Stimulated activated CD4-positive, alpha-beta T cell treated with anti-CD3 and anti-CD28 coated beads, Interleukin-4, amount 100 ng/mL, for 4 hours (primary cell): ENCODE results near the gene LETM1.
A peak's percentile ranks its signal among the peaks of the same experiment; 100 is the strongest.

Source experiments
- DNase-seq, 2 experiments: peaks; one replicate each; pipeline ENCODE4 v3.0.0-alpha.2; 2020

LETM1 gene

GRCh38 chr4:1871471-1872021 is 15.6 kb upstream of the LETM1 start:
- DNase-seq = no peak

- peak; percentile 88 to 93 for DNase-seq
Measured at GRCh38 chr4:1870578-1871443, 14.9 kb upstream of the LETM1 start, which contains the start of gene NSD2. Gene NSD2 (plus strand): TSS chr4:1871393. CDS start chr4:1900655, 29,262 bp downstream.

GRCh38 chr4:1870328-1870577 is 14.3 kb upstream of the LETM1 start:
- peak; percentile 85 to 86 for DNase-seq

- no peak for DNase-seq
Measured at GRCh38 chr4:1869530-1870327, 13.8 kb upstream of the LETM1 start.

GRCh38 chr4:1868912-1869311 is 13.0 kb upstream of the LETM1 start:
- DNase-seq = no peak

GRCh38 chr4:1868293-1868692 is 12.3 kb upstream of the LETM1 start:
- DNase-seq = no peak

- DNase-seq = no peak
Measured at GRCh38 chr4:1866189-1866661, 10.3 kb upstream of the LETM1 start.

- DNase-seq = no peak
Measured at GRCh38 chr4:1864076-1865008, 8.4 kb upstream of the LETM1 start.

- DNase-seq = no peak
Measured at GRCh38 chr4:1863297-1864033, 7.5 kb upstream of the LETM1 start.

- no peak for DNase-seq
Measured at GRCh38 chr4:1862961-1863296, 7.0 kb upstream of the LETM1 start.

- DNase-seq = peak in 1 of 2 experiments; percentile 29
Measured at GRCh38 chr4:1862055-1862911, 6.3 kb upstream of the LETM1 start.

GRCh38 chr4:1859389-1859753 is 3.4 kb upstream of the LETM1 start:
- DNase-seq = no peak

GRCh38 chr4:1857931-1858330 is 2.0 kb upstream of the LETM1 start:
- no peak for DNase-seq

- DNase-seq = no peak
Measured at GRCh38 chr4:1856943-1857699, 1.2 kb upstream of the LETM1 start.

- DNase-seq = peak in 1 of 2 experiments; percentile 16
Measured at GRCh38 chr4:1855333-1856070, 454 bp downstream of the LETM1 start.

- DNase-seq = no peak
Measured at GRCh38 chr4:1854752-1855151, 1.2 kb downstream of the LETM1 start.

GRCh38 chr4:1852904-1853623 is 2.9 kb downstream of the LETM1 start:
- no peak for DNase-seq

- DNase-seq = no peak
Measured at GRCh38 chr4:1851575-1852410, 4.2 kb downstream of the LETM1 start.
